Measurements from ENCODE around the gene ITGB8.
"Not testable (repeated sequence)": the region's sequence is repeated elsewhere in the genome, so short reads cannot be mapped to it uniquely, and the experiment has no call there.

ITGB8 gene

GRCh38 chr7:20330239-20330927, at the start of gene ITGB8:
ITGB8 (plus strand) TSS chr7:20330900; CDS start chr7:20331807, 907 bp downstream.
- no peak for DNase-seq

- no peak for DNase-seq
These were observed 47.7 kb upstream of the ITGB8 start for GRCh38 chr7:20282959-20283358.

- no peak for DNase-seq
These were observed 47.3 kb upstream of the ITGB8 start for GRCh38 chr7:20283385-20283784.

- no peak for DNase-seq
These were observed 46.5 kb upstream of the ITGB8 start for GRCh38 chr7:20284003-20284770.

- no peak for DNase-seq
These were observed 45.9 kb upstream of the ITGB8 start for GRCh38 chr7:20284771-20285143.

GRCh38 chr7:20287317-20287716, 43.4 kb upstream of the ITGB8 start:
- DNase-seq: no peak

GRCh38 chr7:20288036-20288435, 42.7 kb upstream of the ITGB8 start:
- DNase-seq: no peak

- no peak for DNase-seq
These were observed 40.1 kb upstream of the ITGB8 start for GRCh38 chr7:20290505-20291111.

- no peak for DNase-seq
These were observed 37.4 kb upstream of the ITGB8 start for GRCh38 chr7:20293336-20293735.

GRCh38 chr7:20296444-20296843, 34.3 kb upstream of the ITGB8 start:
- DNase-seq: no peak

- DNase-seq: no peak
These were observed 33.8 kb upstream of the ITGB8 start for GRCh38 chr7:20296901-20297300.

GRCh38 chr7:20298486-20298901, 32.2 kb upstream of the ITGB8 start:
- DNase-seq: no peak

- DNase-seq: no peak
These were observed 31.6 kb upstream of the ITGB8 start for GRCh38 chr7:20299145-20299544.

- DNase-seq: no peak
These were observed 30.9 kb upstream of the ITGB8 start for GRCh38 chr7:20299647-20300312.

- no peak for DNase-seq
These were observed 29.3 kb upstream of the ITGB8 start for GRCh38 chr7:20301311-20301939.

GRCh38 chr7:20302300-20302699, 28.4 kb upstream of the ITGB8 start:
- DNase-seq: not testable (repeated sequence)

- no peak for DNase-seq
These were observed 27.8 kb upstream of the ITGB8 start for GRCh38 chr7:20302891-20303290.

GRCh38 chr7:20304366-20304765, 26.3 kb upstream of the ITGB8 start:
- DNase-seq: no peak

- DNase-seq: no peak
These were observed 25.0 kb upstream of the ITGB8 start for GRCh38 chr7:20305726-20306125.

GRCh38 chr7:20306180-20306946, 24.3 kb upstream of the ITGB8 start:
- DNase-seq: no peak

- DNase-seq: no peak
These were observed 23.6 kb upstream of the ITGB8 start for GRCh38 chr7:20307119-20307518.

- no peak for DNase-seq
These were observed 22.8 kb upstream of the ITGB8 start for GRCh38 chr7:20307901-20308300.
